ENCODE results near the gene LYSMD2.
"Not testable (repeated sequence)": the region's sequence is repeated elsewhere in the genome, so short reads cannot be mapped to it uniquely, and the experiment has no call there.

LYSMD2 gene, protein sequence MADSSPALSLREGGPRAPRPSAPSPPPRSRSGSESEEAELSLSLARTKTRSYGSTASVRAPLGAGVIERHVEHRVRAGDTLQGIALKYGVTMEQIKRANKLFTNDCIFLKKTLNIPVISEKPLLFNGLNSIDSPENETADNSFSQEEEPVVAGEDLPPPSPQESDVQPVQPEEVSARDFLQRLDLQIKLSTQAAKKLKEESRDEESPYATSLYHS

DNA sequence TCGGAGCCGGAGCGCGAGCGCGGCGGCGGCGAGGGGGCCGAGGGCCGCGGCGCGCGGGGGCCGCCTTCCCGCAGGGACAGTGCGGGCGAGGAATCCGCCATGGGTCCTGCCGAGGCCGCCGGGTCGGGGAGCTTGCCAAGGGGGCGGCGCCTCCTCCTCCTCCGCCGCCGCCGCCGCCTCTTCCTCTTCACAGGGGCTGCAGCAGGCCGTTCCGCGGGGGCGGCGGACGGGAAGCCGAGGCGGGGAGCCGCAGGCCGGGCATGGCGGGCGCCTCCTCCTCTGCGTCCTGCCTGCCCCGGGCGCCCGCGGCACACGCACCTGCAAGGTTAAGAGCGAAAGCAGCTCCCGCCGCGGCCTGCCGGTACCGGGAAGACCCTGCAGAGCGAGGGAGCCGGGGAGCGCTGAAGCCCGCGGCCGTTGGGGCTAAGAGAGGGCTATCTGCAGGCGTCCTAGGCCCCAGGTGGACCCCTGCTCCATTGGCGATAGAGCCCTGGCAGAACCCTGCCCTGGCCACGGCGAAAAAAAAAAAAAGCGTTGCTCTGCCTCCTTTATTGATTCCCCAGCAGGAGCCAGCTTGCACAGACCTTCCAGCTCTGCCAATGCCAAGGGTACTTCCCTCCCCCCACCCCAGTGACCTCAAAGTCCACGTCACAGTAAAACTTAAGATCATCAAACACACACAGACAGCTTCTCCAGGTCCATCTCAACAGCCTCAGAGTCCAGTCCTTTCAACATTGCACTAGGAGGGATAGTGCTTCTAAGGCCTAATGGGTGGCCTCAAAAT is at the start of gene LYSMD2:
Gene LYSMD2 (minus strand): TSS at position 134 of the 784 bp plus-strand sequence. CDS start 33 bp downstream, at position 101.
- peak; percentile 63 for DNase-seq

DNA sequence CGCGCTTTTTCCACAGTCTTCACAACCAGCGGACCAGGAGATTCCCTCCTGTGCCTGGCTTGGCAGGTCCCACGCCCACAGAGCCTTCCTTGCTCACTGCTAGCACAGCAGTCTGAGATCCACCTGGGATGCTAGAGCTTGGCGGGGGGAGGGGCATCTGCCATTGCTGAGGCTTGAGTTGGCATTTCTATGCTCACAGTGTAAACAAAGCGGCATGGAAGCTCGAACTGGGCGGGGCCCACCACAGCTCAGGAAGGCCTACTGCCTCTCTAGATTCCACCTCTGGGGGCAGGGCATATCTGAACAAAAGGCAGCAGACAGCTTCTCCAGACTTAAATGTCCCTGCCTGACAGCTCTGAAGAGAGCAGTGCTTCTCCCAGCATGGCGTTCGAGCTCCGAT is 49.7 kb upstream of the LYSMD2 start:
- DNase-seq: not testable (repeated sequence)

DNA sequence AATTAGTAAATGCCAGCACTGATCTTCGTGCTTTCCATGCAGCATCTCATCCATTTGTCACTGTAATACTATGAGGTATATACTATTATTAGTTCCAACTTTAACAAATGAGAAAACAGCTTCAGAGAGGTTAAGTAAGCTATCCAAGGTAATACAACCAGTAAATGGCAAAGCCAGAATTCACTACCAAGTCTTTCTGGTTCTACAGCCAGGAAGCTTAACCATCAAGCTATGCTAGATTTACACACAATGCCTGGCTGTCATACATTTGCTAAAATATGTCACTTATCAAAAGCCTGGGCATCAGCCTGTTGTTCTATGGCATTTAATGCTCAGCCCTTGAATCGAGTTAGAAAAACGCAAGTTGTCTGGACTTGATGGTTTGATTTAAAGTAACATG is 46.5 kb upstream of the LYSMD2 start:
- no peak for DNase-seq

DNA sequence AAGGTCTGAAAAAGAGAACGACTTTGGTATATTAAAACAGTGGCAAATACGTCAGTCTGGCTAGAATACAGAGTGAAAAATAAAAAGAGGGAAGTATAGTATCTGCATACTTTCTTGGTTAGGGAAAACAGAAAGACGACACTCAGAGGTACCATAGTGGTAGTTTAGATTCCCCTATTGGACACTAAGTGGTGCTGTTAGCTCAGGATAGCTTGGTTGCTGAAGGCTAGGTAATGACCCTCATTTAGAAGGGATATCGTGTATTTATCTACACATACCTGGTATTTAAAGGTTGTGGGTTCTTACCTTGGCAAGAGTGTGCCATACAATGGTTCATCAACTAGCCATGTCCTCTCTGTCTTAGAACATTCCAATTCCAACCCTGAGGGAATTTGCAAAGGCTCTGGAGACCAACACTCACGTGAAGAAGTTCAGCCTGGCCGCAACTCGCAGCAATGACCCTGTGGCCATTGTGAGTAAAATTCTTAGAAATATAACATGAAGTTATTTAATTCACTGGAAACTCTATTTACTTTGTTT is 45.0 kb upstream of the LYSMD2 start:
- DNase-seq: no peak

DNA sequence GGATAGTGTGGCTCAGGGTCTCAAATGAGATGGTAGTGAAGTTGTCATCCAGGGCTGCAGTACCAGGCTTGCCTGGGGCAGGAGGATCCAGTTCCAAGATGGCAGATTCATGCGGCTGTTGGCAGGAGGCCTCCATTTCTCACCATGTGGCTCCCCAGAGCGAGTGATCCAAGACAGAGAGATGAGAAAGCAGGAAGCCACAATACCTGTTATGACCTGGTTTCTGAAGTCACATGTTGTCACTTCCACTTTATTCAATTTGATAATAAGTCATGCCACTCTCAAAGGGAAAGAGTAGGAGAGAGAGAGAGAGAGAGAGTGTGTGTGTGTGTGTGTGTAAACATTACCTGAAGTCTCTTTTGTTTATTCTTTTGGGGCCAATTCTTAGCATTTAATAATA is 44.1 kb upstream of the LYSMD2 start:
- DNase-seq: no peak

DNA sequence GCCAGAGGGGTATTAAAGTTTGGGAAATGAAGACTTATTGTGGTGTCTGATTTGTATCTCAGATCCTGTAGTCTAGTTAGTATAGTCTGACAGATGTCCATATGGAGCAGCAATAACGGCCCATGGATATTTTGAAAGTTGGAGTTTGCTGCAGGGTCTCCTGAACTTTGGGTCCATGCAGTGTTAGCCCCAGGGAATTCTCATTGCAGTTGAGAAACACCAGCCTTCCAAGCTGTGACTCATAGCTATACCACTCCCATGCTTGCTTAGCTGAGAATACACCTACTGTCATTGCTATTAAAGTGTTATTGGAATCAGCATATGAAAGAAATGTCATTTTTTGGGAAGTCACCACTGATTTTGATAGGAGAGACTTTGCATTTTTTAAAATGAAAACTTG is 43.2 kb upstream of the LYSMD2 start:
- DNase-seq: no peak

DNA sequence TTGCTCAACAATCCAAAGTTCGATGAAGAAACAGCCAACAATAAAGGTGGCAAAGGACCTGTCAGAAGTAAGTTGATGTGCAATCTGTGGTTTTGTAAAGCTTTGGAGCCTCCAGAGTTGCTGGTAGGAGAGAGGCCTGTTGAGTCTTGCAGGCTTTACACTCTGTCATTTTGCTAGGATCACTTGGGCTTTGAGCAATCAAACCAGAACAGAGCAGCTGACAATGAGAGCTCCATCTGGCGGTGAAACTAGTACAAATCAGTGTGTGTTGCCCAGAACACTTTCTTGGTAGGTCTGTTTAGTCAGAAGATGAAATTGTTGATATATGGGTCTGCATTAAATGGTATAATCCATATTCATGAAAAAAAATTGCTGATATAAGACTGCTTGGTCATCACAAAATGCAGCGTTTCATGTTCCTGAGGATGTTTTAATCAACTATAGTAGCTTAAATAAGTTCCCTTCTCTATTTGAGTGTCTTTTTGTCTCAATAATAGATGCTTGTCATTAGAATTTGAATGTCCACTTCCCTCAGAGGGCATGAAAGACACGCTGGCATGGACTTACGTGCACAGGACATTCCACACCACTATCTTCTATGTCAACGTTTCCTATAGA is 39.6 kb upstream of the LYSMD2 start:
- peak; percentile 34 for DNase-seq

DNA sequence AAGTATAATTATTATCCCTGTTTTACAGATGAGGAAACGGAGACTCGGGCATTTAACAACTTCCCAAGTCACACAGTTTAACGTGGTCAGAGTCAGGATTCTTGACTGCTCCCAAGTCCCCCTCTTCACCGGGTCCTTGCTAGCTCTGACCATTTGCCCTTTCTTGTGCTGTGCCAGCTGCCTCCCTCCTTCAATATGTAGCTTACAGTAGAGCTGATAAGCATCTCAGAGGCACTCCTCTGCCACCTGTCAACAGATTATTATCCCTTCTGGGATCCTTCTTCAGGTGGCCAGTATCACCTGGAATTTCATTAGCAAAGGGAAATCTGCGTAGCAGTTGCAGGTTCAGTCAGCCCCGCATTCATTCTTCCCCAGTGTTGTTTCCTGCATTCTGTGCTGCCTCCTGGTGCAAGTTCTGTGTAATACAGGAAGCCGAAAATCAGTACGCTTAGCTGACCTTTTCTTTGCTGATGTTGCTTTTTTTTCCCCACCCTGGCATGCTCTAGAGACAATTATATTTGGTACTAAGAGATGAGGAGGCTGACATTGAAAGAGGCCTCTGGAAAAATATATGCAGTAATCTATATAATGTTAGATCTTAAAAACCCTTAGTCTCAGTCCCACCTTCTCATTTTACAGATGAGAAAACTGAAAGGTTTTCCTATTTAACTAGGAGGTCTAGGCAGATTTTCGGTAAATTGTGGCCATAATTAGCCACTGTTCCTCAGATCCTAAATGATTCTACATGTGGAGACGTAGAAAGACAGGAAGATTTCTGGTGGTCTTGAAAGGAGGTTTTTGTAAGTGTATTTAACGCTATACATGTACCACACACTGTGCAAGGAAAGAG is 38.7 kb upstream of the LYSMD2 start:
- DNase-seq: peak; percentile 29

DNA sequence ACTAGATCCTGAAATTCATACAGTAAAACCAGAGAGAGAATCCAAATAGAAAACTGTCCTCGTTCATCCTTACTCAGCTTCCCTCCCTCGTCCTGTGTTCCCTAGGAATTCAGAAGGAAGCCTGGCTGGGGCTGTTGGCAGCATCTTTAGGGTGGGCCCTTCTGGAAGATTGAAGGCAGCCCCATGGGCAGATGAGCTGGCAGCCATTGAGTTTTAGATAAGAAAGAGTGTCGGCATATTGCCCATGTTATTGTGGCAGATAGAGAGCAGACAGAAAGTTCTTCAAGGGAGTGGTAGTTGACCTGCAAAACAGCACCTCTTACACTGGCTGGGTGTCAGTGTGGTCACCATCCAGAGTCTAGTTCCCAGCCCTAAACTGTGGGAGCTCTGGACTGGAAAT is 37.5 kb upstream of the LYSMD2 start:
- DNase-seq: no peak

DNA sequence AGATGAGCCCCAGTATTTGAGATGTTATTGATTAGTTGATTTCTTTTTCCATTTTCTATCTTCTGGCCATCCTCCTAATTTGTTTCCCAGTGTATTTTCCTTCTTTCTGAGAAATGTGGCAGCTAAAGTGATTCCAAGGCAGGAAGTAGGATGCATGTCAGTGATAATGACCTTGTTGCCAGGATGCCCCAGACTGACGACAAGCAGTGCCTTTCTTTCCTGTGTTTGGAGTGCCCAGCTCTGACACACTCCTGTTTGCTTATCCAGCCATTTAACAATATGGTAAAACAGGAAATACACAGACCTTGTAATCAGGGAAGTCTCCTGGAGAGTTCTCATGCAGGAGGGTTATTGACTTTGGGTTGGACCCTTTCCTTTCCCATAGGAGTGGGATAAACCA is 34.3 kb upstream of the LYSMD2 start:
- no peak for DNase-seq

DNA sequence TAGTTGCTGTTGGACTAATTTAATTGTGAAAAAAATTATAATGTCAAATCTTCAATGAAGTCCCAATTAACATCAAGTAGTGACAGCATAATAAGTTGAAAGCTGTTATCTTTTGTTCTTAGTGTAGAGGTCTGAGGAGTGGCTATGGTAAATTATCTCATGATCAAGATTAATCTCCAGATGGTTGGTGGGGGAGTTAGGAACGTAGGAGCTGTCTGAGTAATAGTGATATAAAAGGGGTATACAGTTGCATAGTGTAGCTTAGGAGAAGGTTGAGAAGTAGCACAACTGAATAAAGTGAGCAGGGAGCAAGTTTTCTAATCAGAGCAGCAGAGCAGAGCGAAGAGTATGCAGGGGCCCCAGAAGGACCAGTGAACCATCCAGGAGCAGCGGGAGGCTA is 33.4 kb upstream of the LYSMD2 start:
- DNase-seq: no peak

DNA sequence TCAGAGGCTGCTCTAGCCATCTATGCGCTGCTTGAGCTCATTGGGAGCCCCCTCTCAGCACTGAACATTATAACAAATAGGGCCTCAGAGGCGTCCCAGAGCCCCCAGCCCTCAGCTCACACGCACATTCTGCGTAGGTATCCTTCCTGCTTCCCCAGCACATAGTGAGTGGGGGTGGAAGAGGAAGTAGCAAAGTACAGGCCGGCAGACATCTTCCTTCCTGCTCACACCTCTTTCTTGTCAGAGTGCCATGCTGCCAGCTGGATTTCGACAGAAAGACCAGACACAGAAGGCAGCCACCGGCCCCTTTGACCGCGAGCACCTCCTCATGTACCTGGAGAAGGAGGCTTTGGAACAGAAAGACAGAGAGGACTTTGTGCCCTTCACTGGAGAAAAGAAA is 30.6 kb upstream of the LYSMD2 start:
- DNase-seq: no peak

DNA sequence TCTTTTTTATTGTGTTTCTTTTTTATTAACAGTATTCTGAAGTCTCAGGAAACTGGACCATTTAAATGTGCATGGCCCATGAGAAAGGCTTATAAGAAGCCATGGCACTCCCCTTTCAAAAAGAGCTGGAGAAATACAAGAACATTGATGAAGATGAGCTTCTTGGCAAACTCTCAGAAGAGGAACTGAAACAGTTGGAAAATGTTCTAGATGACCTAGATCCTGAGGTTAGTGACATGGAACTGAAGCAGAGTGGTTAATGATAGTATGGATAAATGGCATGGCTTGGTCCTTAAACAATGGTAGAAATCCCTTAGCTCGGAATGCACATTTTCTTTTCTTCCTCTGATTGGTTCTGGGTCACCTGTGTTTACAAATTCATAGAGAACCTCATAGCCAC is 28.9 kb upstream of the LYSMD2 start:
- no peak for DNase-seq

DNA sequence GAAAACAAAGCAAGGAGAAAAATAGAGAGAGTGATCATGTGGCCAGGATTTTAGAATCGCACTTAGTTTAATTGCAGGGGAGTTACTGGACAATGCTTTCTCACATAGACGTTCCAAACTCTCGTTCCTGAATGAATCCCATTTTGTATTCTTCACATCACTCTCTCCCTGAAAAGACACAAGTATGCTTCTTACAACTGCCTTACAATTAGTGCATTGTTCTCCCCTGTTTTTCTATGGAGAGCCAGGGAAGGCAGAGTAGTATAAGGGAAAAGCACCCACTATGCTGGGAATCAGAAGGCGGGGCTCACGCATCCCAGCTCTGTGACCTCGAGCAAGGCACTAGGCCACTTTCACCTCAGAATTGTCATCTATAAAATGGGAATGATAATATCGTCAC is 28.3 kb upstream of the LYSMD2 start:
- no peak for DNase-seq

DNA sequence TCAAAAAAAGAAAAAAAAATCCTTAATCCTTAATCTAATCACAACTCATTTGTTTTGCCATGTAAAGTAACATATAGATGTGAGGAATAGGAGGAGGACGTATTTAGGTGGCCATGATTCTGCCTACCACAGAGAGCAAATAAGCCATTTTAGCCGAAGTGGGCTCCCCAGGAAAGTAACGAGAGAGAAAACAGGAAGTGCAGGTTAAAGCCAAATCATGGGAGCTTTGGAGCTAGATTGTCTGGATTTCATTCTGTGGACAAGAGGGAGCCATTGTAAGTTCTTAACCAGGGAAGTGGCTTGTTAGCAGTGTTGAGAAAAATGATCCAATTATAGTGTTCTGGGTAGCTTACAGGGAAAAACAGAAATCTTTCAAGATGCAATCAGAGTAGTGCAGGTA is 23.4 kb upstream of the LYSMD2 start:
- no peak for DNase-seq

DNA sequence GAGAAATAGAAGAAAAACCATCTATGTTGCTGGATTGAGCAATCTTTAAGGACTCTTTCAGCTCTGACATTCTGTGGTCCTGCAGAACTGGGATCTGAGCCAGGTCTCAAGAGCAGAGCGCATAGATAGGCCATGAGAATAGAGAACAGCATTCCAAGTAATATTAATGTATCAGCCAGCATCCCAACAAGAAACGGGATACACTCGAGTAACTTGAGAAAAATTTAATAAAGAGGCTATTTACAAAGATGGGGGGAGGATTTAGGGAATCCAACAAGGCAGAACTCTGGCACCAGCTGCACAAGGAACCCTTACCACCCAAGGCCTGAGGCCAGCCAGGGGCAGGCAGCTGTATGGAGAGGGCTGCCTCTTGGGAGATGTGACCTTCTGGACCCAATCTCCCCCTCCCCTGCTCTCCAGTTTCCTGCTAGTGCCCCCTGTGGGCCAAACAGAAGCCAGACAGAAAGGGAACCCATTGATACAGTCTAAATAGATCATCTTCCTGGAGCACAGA is 22.2 kb upstream of the LYSMD2 start:
- no peak for DNase-seq

DNA sequence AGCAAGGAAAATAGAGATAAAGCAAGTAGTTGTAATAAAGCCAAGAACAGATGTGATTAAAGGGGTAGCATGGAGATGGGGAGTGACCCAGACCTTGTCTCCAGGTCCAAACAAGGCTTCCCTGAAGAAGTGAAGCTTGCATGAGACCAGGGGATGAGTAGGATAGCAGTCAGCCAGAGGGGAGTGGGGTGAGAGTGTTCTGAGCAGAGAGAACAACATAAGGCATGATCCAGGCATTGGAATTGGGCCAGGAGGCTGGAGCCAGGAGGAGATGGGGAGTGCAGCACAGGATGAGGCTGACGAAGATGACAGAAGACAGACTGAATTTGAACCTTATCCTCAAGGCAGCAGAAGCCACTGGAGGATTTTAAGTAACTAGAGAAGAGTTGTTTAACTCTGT is 21.2 kb upstream of the LYSMD2 start:
- DNase-seq: no peak

DNA sequence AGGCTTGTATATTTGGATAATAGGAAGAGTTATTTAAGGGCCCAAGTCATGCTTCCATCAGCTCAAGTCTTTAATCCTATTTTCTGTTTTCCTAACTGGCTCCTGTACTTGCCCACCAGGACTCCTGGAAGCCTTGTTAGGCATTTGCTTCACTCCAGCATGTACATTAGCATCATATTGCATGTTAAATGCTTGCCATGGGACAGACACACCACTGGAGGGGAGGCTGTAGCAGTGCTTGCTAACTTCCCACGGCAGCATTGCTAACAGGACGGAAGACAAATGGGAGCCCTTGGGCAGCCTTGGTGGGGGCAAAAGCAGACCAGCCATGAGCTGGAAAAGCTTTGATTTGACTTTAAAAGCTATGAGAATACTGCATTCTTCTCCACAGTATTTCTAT is 20.0 kb upstream of the LYSMD2 start:
- no peak for DNase-seq

DNA sequence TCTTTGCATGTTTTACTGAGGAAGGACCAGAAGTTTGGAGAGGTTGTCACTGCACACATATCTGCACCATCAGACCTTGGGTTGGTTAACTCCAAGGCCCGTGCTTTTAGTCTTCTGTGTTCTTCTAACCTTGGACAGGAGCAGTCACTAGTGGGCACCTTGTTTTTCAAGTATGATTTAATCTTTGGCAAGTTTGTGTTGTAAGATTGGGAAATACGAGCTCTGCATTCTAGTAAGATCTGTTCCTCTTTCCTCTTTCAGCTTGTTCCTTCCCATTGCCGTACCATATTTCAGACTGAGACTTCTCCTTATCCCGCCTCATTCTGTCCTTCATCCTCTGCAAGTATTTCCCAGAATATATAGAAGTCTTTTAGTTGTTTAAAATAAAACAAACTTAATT is 19.0 kb upstream of the LYSMD2 start:
- no peak for DNase-seq

DNA sequence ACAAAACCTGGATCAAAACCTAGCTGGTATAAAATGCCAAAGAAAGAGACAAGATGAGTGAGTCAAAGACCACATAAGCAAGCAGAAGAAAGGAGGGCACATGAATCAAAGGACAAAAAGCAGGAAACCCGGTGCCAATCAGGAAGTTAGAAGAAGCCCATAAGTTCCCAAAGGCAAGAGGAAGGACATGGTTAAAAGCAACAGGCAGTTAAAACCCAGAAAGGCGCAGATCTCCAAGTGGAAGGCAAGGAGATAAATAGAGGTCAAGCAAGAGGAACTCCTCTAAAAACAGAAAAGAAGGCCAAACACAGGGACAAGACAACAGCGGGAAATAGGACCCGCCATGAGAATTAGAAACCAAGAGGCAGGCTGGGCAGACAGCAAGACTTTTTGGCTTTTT is 18.3 kb upstream of the LYSMD2 start:
- DNase-seq: no peak

DNA sequence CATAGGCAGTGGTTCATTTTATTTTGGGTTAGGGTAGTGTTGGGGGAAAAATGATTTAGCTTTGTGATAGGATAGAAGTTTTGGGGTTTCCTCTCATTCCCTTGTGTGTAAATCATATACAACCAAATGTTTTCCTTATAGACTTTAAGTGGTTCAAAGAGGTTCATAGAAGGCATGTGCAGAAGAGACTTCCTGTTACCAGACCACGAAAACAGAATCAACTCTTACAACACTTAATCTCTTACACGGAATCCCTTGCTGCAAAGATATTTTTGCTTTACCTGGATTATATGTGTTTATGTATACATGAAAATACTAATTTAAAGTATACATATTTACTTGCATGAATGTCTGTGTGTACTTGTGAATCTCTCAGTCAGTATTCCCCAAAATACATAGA is 16.8 kb upstream of the LYSMD2 start:
- no peak for DNase-seq

DNA sequence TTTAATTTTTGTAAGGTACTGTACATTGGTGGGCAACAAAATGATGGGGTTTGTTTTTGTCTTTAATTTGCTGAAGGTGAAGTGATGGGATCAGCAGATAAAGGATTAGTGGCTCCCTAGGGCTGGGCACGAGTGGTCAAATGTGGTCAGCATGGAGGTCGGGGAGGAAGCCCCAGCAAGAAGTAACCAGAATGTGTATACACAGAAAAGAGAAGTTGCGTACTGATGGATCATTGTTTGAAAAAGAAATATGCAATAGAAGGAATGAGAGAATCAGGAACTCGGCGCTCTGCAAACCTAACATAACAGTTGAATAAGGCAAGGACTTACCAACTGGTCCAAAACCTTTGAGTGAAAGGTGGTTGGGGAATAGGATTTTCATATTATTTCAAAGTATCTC is 15.4 kb upstream of the LYSMD2 start:
- no peak for DNase-seq
